ENCODE measurements around the gene NKD1. TPM values are rescaled to one million over a fixed set of nuclear protein-coding genes. Genes with fewer than 3 reads are reported as not detected.

NKD1 gene
- total and polyA plus RNA-seq, 2 donors from 2014 or later = 1.1 to 9.9 TPM

DNA sequence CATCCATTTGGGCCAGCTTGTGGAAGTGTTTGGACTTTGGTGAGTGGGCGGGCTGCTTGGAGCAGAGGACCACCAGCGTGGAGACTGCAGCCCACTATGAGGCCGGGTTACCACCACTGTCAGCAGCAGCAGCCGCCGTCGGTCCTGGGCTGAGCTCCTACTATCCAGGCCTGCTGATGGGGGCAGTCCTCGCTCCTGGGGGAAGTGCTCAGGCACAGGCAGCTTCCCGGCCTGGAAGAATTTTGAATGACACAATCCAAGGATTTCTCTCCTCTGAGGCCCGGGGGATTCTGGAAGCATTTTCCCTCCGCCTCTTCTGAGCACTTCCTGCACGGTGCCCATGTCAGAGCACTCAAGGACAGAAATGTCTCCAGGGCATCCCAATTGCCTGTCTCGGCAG, 139.9 kb downstream of the NKD1 start:
- FAIRE-seq (no peak), DNase-seq (peak in 1 of 5 donors; percentile 64)
- no peak overlapping the region for H3K4me3 ChIP-seq (ENCODE audit: low read length in 3 of 3)

DNA sequence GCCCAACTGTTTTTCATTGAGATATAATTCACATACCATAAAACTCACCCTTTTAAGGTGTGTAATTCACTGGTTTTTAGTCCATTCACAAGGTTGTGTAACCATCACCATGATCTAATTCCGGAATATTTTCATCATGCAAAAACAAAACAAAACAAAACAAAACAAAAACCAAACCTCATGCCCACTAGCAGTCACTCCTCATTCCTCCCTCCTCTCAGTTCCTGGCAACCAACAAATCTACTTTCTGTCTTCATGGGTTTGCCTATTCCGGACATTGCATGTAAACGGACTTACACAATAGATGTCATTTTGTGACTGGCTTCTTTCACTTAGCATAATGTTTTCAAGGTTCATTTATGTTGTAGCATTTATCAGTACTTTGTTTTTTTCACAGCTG, 140.7 kb downstream of the NKD1 start:
- TF ChIP-seq, protein P1, sequence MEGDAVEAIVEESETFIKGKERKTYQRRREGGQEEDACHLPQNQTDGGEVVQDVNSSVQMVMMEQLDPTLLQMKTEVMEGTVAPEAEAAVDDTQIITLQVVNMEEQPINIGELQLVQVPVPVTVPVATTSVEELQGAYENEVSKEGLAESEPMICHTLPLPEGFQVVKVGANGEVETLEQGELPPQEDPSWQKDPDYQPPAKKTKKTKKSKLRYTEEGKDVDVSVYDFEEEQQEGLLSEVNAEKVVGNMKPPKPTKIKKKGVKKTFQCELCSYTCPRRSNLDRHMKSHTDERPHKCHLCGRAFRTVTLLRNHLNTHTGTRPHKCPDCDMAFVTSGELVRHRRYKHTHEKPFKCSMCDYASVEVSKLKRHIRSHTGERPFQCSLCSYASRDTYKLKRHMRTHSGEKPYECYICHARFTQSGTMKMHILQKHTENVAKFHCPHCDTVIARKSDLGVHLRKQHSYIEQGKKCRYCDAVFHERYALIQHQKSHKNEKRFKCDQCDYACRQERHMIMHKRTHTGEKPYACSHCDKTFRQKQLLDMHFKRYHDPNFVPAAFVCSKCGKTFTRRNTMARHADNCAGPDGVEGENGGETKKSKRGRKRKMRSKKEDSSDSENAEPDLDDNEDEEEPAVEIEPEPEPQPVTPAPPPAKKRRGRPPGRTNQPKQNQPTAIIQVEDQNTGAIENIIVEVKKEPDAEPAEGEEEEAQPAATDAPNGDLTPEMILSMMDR (IDR thresholded peaks at IDR 0.05; ENCODE audit: borderline replicate concordance, extremely low read depth, insufficient read depth) = no peak
- H3K27ac ChIP-seq (ENCODE audit: low read depth in 2 of 2, low read length in 2 of 2) = no peak overlapping the region
- intact Hi-C loops (cut with DNase I) = no loop called here
- no peak for DNase-seq
- no peak overlapping the region for H3K9ac ChIP-seq (ENCODE audit: low read length in 3 of 3)
- H3K4me3 ChIP-seq (ENCODE audit: low read length in 3 of 3) = no peak overlapping the region
- no peaks in the 10 kb centered on the region for H3K36me3 ChIP-seq (ENCODE audit: control insufficient read depth in 2 of 3, insufficient read depth in 3 of 3, low read length in 3 of 3)
- peaks cover 0 to 3% (median 0%) of the 10 kb centered on the region in 3 donors for H3K4me1 ChIP-seq (ENCODE audit: control insufficient read depth in 2 of 3, insufficient read depth in 2 of 3, low read depth in 1 of 3, low read length in 3 of 3)
- no peak for FAIRE-seq
- no peaks in the 10 kb centered on the region for H3K27me3 ChIP-seq (ENCODE audit: control insufficient read depth, insufficient read depth, low read length)
- no peaks in the 10 kb centered on the region for H3K9me3 ChIP-seq (ENCODE audit: control insufficient read depth in 2 of 3, insufficient read depth in 1 of 3, low read length in 3 of 3)

More for the DNA sequence above, 139.9 kb downstream of the NKD1 start:
- no peaks in the 10 kb centered on the region for H3K27me3 ChIP-seq (ENCODE audit: control insufficient read depth, insufficient read depth, low read length)
- no peaks in the 10 kb centered on the region for H3K36me3 ChIP-seq (ENCODE audit: control insufficient read depth in 2 of 3, insufficient read depth in 3 of 3, low read length in 3 of 3)
- TF ChIP-seq, protein P1 (IDR thresholded peaks at IDR 0.05; ENCODE audit: borderline replicate concordance, extremely low read depth, insufficient read depth) = no peak
- no peaks in the 10 kb centered on the region for H3K9me3 ChIP-seq (ENCODE audit: control insufficient read depth in 2 of 3, insufficient read depth in 1 of 3, low read length in 3 of 3)
- intact Hi-C loops (cut with DNase I) = no loop called here
- H3K9ac ChIP-seq (ENCODE audit: low read length in 3 of 3) = no peak overlapping the region
- H3K4me1 ChIP-seq (ENCODE audit: control insufficient read depth in 2 of 3, insufficient read depth in 2 of 3, low read depth in 1 of 3, low read length in 3 of 3) = peaks cover 0 to 2% (median 0%) of the 10 kb centered on the region in 3 donors
- H3K27ac ChIP-seq (ENCODE audit: low read depth in 2 of 2, low read length in 2 of 2) = no peak overlapping the region

DNA sequence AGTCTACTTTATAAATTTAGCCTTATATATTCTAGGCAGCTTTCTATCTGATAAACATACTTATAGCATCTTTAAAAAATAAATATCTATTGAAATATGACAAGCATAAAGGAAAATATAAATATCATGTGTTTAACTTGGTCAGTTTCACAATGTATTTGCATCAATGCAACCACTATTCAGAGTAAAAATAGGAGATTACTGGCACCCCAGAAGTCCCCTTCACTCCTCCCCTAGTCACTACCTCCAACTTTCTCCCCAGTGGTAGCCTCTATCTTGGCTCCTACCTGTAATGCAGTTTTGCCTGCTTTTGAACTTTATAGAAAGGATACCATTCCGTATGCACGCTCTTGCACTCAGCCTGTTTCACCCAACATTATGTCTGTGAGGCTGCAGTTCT, 142.0 kb downstream of the NKD1 start:
- no peaks in the 10 kb centered on the region for H3K9me3 ChIP-seq (ENCODE audit: control insufficient read depth in 2 of 3, insufficient read depth in 1 of 3, low read length in 3 of 3)
- no peaks in the 10 kb centered on the region for H3K36me3 ChIP-seq (ENCODE audit: control insufficient read depth in 2 of 3, insufficient read depth in 3 of 3, low read length in 3 of 3)
- FAIRE-seq (no peak), DNase-seq (no peak)
- intact Hi-C loops (cut with DNase I) = no loop called here
- no peaks in the 10 kb centered on the region for H3K27me3 ChIP-seq (ENCODE audit: control insufficient read depth, insufficient read depth, low read length)
- H3K4me1 ChIP-seq (ENCODE audit: control insufficient read depth in 2 of 3, insufficient read depth in 2 of 3, low read depth in 1 of 3, low read length in 3 of 3) = peaks cover 0 to 3% (median 0%) of the 10 kb centered on the region in 3 donors
- TF ChIP-seq, protein P1 (IDR thresholded peaks at IDR 0.05; ENCODE audit: borderline replicate concordance, extremely low read depth, insufficient read depth) = no peak
- H3K9ac ChIP-seq (ENCODE audit: low read length in 3 of 3) = no peak overlapping the region
- no peak overlapping the region for H3K4me3 ChIP-seq (ENCODE audit: low read length in 3 of 3)
- no peak overlapping the region for H3K27ac ChIP-seq (ENCODE audit: low read depth in 2 of 2, low read length in 2 of 2)

DNA sequence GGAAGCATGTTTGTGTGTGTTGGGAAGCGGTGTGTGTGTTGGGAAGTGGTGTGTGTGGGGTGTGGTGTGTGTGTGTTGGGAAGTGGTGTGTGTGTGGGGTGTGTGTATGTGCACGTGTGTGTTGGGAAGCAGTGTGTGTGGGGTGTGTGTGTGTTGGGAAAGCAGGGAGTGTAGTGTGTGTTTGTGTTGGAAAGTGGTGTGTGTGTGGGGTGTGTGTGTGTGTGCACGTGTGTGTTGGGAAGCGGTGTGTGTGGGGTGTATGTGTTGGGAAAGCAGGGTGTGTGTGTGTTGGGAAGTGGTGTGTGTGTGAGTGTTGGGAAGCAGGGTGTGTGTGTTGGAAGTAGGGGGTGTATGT, 144.4 kb downstream of the NKD1 start:
- Histone ChIP-seq H3K27me3 (ENCODE audit: control insufficient read depth, insufficient read depth, low read length) (no peaks in the 10 kb centered on the region), H3K9ac (ENCODE audit: low read length in 3 of 3) (no peak overlapping the region), H3K36me3 (ENCODE audit: control insufficient read depth in 2 of 3, insufficient read depth in 3 of 3, low read length in 3 of 3) (no peaks in the 10 kb centered on the region), H3K9me3 (ENCODE audit: control insufficient read depth in 2 of 3, insufficient read depth in 1 of 3, low read length in 3 of 3) (no peaks in the 10 kb centered on the region), H3K4me3 (ENCODE audit: low read length in 3 of 3) (no peak overlapping the region), H3K27ac (ENCODE audit: low read depth in 2 of 2, low read length in 2 of 2) (no peak overlapping the region), H3K4me1 (ENCODE audit: control insufficient read depth in 2 of 3, insufficient read depth in 2 of 3, low read depth in 1 of 3, low read length in 3 of 3) (peaks cover 0 to 8% (median 0%) of the 10 kb centered on the region in 3 donors)
- TF ChIP-seq, protein P1 (IDR thresholded peaks at IDR 0.05; ENCODE audit: borderline replicate concordance, extremely low read depth, insufficient read depth) = no peak
- intact Hi-C loops (cut with DNase I) = no loop called here
- DNase-seq = no peak
- FAIRE-seq = no peak

Data from kidney (tissue), 14 donors.